ENCODE results near the gene EPHA3.

DNA sequence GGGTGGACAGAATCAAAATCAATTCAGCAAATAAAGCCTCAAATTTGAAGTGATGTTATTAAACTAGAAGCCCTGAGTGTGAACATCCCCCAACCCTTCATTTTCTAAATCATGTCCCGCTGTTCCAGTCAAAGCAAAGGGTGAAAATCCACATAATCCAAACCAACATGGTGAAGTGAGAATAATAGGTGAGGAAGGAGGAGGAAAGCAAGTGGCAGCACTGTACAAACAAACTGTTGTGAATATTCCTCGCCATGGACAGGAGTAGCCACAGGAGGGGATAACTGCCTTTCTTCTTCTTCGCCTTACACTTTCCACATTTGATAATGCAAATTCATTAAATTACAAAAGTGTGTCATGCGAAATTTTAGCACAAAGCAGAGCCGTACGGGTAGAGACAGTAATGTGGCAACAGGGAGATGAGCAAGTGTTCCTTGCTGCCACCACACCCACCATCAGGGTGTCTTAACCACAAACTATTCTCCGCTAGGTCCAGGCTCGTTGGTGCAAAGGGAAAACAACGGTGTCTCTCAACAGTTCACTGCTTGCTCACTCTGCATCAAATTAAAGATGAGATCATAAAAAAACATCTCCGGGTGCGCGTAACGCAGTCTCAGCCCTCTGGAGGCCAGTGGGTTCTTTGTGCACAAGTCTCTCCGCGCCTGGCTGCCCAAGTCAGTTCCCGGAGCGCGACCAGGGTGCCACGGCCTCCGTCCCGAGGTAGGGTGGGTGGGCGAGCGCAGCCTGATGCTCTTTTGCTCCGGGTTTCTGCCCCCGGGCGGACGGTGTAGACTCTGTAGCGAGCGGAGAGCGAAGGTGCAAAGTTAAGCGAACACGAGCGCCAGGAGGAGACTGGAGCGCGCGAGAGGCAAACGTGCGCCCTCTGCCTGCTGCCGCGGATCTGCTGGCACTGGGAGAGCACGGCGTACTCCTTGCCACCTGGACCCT is 6.7 kb downstream of the EPHA3 start:
- TF ChIP-seq, protein P1, sequence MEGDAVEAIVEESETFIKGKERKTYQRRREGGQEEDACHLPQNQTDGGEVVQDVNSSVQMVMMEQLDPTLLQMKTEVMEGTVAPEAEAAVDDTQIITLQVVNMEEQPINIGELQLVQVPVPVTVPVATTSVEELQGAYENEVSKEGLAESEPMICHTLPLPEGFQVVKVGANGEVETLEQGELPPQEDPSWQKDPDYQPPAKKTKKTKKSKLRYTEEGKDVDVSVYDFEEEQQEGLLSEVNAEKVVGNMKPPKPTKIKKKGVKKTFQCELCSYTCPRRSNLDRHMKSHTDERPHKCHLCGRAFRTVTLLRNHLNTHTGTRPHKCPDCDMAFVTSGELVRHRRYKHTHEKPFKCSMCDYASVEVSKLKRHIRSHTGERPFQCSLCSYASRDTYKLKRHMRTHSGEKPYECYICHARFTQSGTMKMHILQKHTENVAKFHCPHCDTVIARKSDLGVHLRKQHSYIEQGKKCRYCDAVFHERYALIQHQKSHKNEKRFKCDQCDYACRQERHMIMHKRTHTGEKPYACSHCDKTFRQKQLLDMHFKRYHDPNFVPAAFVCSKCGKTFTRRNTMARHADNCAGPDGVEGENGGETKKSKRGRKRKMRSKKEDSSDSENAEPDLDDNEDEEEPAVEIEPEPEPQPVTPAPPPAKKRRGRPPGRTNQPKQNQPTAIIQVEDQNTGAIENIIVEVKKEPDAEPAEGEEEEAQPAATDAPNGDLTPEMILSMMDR (IDR thresholded peaks at IDR 0.05): peak; percentile 62
- TF ChIP-seq, protein P2, sequence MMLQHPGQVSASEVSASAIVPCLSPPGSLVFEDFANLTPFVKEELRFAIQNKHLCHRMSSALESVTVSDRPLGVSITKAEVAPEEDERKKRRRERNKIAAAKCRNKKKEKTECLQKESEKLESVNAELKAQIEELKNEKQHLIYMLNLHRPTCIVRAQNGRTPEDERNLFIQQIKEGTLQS (CRISPR knock-in tag; conservative IDR thresholded peaks at IDR 0.05): no peak
- TF ChIP-seq, protein P3, sequence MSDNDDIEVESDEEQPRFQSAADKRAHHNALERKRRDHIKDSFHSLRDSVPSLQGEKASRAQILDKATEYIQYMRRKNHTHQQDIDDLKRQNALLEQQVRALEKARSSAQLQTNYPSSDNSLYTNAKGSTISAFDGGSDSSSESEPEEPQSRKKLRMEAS (CRISPR knock-in tag; IDR thresholded peaks at IDR 0.05): peak; percentile 88
- TF ChIP-seq MYBL2 (CRISPR knock-in tag; IDR thresholded peaks at IDR 0.05) (no peak), ZNF263 (CRISPR knock-in tag; IDR thresholded peaks at IDR 0.05; ENCODE audit: low read depth) (no peak), GRHL2 (CRISPR knock-in tag; IDR thresholded peaks at IDR 0.05; ENCODE audit: insufficient replicate concordance, severe bottlenecking) (no peak), TEAD1 (CRISPR knock-in tag; IDR thresholded peaks at IDR 0.05) (peak; percentile 38; the same call in 1 of the 2 replicates), CBFB (CRISPR knock-in tag; IDR thresholded peaks at IDR 0.05; ENCODE audit: low read depth) (no peak)
- TF ChIP-seq, protein P4, sequence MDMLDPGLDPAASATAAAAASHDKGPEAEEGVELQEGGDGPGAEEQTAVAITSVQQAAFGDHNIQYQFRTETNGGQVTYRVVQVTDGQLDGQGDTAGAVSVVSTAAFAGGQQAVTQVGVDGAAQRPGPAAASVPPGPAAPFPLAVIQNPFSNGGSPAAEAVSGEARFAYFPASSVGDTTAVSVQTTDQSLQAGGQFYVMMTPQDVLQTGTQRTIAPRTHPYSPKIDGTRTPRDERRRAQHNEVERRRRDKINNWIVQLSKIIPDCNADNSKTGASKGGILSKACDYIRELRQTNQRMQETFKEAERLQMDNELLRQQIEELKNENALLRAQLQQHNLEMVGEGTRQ (CRISPR knock-in tag; IDR thresholded peaks at IDR 0.05): no peak
- TF ChIP-seq, protein P5, sequence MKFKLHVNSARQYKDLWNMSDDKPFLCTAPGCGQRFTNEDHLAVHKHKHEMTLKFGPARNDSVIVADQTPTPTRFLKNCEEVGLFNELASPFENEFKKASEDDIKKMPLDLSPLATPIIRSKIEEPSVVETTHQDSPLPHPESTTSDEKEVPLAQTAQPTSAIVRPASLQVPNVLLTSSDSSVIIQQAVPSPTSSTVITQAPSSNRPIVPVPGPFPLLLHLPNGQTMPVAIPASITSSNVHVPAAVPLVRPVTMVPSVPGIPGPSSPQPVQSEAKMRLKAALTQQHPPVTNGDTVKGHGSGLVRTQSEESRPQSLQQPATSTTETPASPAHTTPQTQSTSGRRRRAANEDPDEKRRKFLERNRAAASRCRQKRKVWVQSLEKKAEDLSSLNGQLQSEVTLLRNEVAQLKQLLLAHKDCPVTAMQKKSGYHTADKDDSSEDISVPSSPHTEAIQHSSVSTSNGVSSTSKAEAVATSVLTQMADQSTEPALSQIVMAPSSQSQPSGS (CRISPR knock-in tag; IDR thresholded peaks at IDR 0.05; ENCODE audit: borderline replicate concordance, low read depth): no peak

Data from WTC11 (cell line).